Endothelial cell of umbilical vein (primary cell): ENCODE results near the gene LTO1. TPM values are rescaled to one million over a fixed set of nuclear protein-coding genes. Genes with fewer than 3 reads are reported as not detected.

ENCODE experiments used
- BruUV-seq: library from RNA; stranded (reverse); fragments of 400-500 nt; replicated peaks from 2 replicates; lab custom pipeline; 2021; lab: Mats Ljungman, UMichigan
- CTCF ChIA-PET: fragments of 300-600, 350-600 bp; sonication (Branson Sonifier 250); formaldehyde crosslinking; loops from one replicate; lab custom pipeline; 2021; ENCODE audit warnings: antibody characterized with exemption, inconsistent platforms; lab: Charles Lee
- POLR2A ChIA-PET: fragments of 300-600, 350-600 bp; sonication (Branson Sonifier 250); formaldehyde crosslinking; loops from one replicate; lab custom pipeline; 2021; ENCODE audit warnings: antibody characterized with exemption, inconsistent platforms; lab: Charles Lee
- DNase-seq: peaks from one replicate; pipeline ENCODE4 v3.0.0-alpha.2; 2011; ENCODE audit warnings: low read depth, low spot score
- FAIRE-seq: peaks from 2 replicates; lab custom pipeline; 2011; peaks lifted over from hg19 to GRCh38; lab: Jason Lieb, UNC
- H2AFZ ChIP-seq: 2 replicates; pipeline ENCODE4 v1.6.0; 2012; ENCODE audit warnings: low read depth, low read length, control low read depth, inconsistent platforms
- H3K27ac ChIP-seq: 2 replicates; pipeline ENCODE4 v1.5.1; 2011; ENCODE audit warnings: low read depth, mild to moderate bottlenecking, control low read depth, low read length, moderate library complexity; ENCODE audit not compliant: insufficient read depth
- H3K27me3 ChIP-seq, 2 experiments: 2 replicates each; pipeline versions ENCODE4 v1.6.0 to v1.6.1; 2011; ENCODE audit warnings: low read length in 2 of 2, mixed read lengths in 1 of 2; ENCODE audit not compliant: control insufficient read depth in 2 of 2, insufficient read depth in 2 of 2
- H3K36me3 ChIP-seq, 2 experiments: 2 replicates in 1 of 2; 3 replicates in 1 of 2; pipeline ENCODE4 v1.5.1; 2011; ENCODE audit warnings: low read length in 2 of 2, mild to moderate bottlenecking in 1 of 2, moderate library complexity in 1 of 2; ENCODE audit not compliant: control insufficient read depth in 2 of 2, insufficient read depth in 2 of 2; ENCODE audit errors: extremely low read depth in 1 of 2
- H3K4me1 ChIP-seq: 3 replicates; pipeline ENCODE4 v1.5.1; 2011; ENCODE audit warnings: mild to moderate bottlenecking, low read length; ENCODE audit not compliant: control insufficient read depth, insufficient read depth; ENCODE audit errors: extremely low read depth
- H3K4me2 ChIP-seq: 2 replicates; pipeline ENCODE4 v1.6.1; 2011; ENCODE audit warnings: low read length, control low read depth, mixed read lengths; ENCODE audit not compliant: insufficient read depth
- H3K4me3 ChIP-seq, 3 experiments: fragments of 200-600 bp in 1 of 3; sonication (generic), shearing (Covaris generic) in 1 of 3; replicated peaks in 1 of 3; 2 replicates each; pipeline ENCODE4 v1.5.1; 2011 to 2016; ENCODE audit warnings: control low read depth in 3 of 3, low read length in 3 of 3, mild to moderate bottlenecking in 2 of 3, inconsistent platforms in 1 of 3, low read depth in 1 of 3, moderate library complexity in 1 of 3; ENCODE audit not compliant: insufficient read depth in 1 of 3
- H3K79me2 ChIP-seq: 2 replicates; pipeline ENCODE4 v1.6.0; 2012; ENCODE audit warnings: low read length, inconsistent platforms; ENCODE audit not compliant: control insufficient read depth, insufficient read depth
- H3K9ac ChIP-seq: replicated peaks from 2 replicates; pipeline ENCODE3; 2011; ENCODE audit warnings: low read length, control low read depth; ENCODE audit not compliant: insufficient read depth; ENCODE audit errors: extremely low read depth
- H3K9me1 ChIP-seq: replicated peaks from 3 replicates; pipeline ENCODE4 v1.6.0; 2011; ENCODE audit warnings: mild to moderate bottlenecking, low read length; ENCODE audit not compliant: control insufficient read depth, insufficient read depth; ENCODE audit errors: extremely low read depth
- H3K9me3 ChIP-seq: replicated peaks from 2 replicates; pipeline ENCODE4 v1.5.1; 2012; ENCODE audit warnings: low read length, inconsistent platforms; ENCODE audit not compliant: control insufficient read depth, insufficient read depth
- H4K20me1 ChIP-seq: replicated peaks from 2 replicates; pipeline ENCODE3; 2011; ENCODE audit warnings: mild to moderate bottlenecking, low read length; ENCODE audit not compliant: control insufficient read depth, insufficient read depth; ENCODE audit errors: extremely low read depth
- CTCF ChIP-seq, 2 donors: IDR thresholded peaks; 1 replicate in 1 of 2; 2 replicates in 1 of 2; pipeline ENCODE4 v1.5.1; 2011; ENCODE audit warnings: low read length in 2 of 2, mild to moderate bottlenecking in 2 of 2, moderate library complexity in 2 of 2, control low read depth in 1 of 2, inconsistent platforms in 1 of 2, low read depth in 1 of 2; ENCODE audit not compliant: insufficient read depth in 1 of 2; ENCODE audit errors: extremely low read depth in 1 of 2
- EZH2 ChIP-seq: IDR thresholded peaks from 2 replicates; pipeline ENCODE4 v1.6.1; 2012; ENCODE audit warnings: borderline replicate concordance, low read depth, mild to moderate bottlenecking, moderate library complexity, low read length, inconsistent platforms; ENCODE audit not compliant: severe bottlenecking
- FOS ChIP-seq: IDR thresholded peaks from 2 replicates; pipeline ENCODE4 v1.6.1; 2011; ENCODE audit warnings: mild to moderate bottlenecking, low read length, moderate library complexity, borderline replicate concordance; ENCODE audit not compliant: insufficient read depth
- GATA2 ChIP-seq: IDR thresholded peaks from 2 replicates; pipeline ENCODE4 v1.7.0; 2011; ENCODE audit warnings: low read depth, mild to moderate bottlenecking, moderate library complexity, mixed read lengths, low read length; ENCODE audit not compliant: insufficient read length, insufficient read depth
- JUN ChIP-seq: IDR thresholded peaks from 2 replicates; pipeline ENCODE4 v1.6.1; 2011; ENCODE audit warnings: borderline replicate concordance, low read depth; ENCODE audit not compliant: insufficient read length, insufficient read depth
- MAX ChIP-seq: IDR thresholded peaks from 2 replicates; pipeline ENCODE4 v1.6.1; 2011; ENCODE audit not compliant: insufficient read depth, insufficient read length
- MYC ChIP-seq: IDR thresholded peaks from one replicate; pipeline ENCODE4 v1.6.1; 2011; ENCODE audit warnings: mild to moderate bottlenecking, low read depth, low read length
- POLR2A ChIP-seq: IDR thresholded peaks from 2 replicates; pipeline ENCODE4 v1.6.1; 2012; ENCODE audit warnings: low read depth, mild to moderate bottlenecking, control low read depth, low read length
- POLR2AphosphoS5 ChIP-seq: IDR thresholded peaks from 2 replicates; pipeline ENCODE4 v1.6.1; 2012; ENCODE audit warnings: low read depth, mild to moderate bottlenecking, control low read depth, low read length, moderate library complexity; ENCODE audit not compliant: insufficient read depth
- dilution Hi-C: fragments of 300-500 bp; cut with MboI; formaldehyde crosslinking; loops from one replicate; pipeline ENCODE4 v1.15.0; 2019; ENCODE audit warnings: low sequenced_read_pairs; ENCODE audit not compliant: extremely low pct_ligation_motif_present
- intact Hi-C: fragments of 100-400 bp; cut with micrococcal nuclease; formaldehyde crosslinking; loops from one replicate; pipeline ENCODE4 v1.10.0; 2022
- polyA plus RNA-seq, 4 experiments: library from polyadenylated mRNA; depleted of rRNA in 3 of 4; stranded (reverse) in 3 of 4; unstranded in 1 of 4; fragments of >200 nt; gene quantifications; 2 replicates each; pipeline versions ENCODE4 v1.2.1 to v1.2.3, GENCODE V29; 2011 to 2012; ENCODE audit warnings: missing spikeins in 1 of 4
- total RNA-seq: library from RNA; stranded (reverse); gene quantifications from 2 replicates; pipeline ENCODE4 v1.2.3, GENCODE V29; 2021

LTO1 gene
- total and polyA plus RNA-seq, 2 donors (not counting 3 experiments of a cell fraction or from before 2014, with no cell fraction given): 26.8 to 30.9 TPM

GRCh38 chr11:69665669-69666068 lies 9.5 kb downstream of the LTO1 start:
- Histone ChIP-seq H3K9me3 (no peaks in the 10 kb centered on the region), H3K9me1 (no peaks in the 10 kb centered on the region), H3K36me3 (peaks cover 4 to 22% of the 10 kb centered on the region in 2 experiments), H3K4me2 (no peak overlapping the region), H3K27ac (no peak overlapping the region), H3K9ac (no peak overlapping the region), H3K4me1 (no peaks in the 10 kb centered on the region), H4K20me1 (no peaks in the 10 kb centered on the region), H3K4me3 (no peak overlapping the region), H3K79me2 (peaks cover 2% of the 10 kb centered on the region), H2AFZ (no peak overlapping the region), H3K27me3 (no peaks in the 10 kb centered on the region)
- dilution Hi-C loops: loop anchor here (25.0 kb wide), 1 partner anchor 553 kb away; no protein-coding TSS in a partner anchor
- BruUV-seq: no TSS peak
- intact Hi-C loops: no loop called here
- no peak for TF ChIP-seq POLR2AphosphoS5
- TF ChIP-seq FOS: no peak
- TF ChIP-seq MYC: no peak
- TF ChIP-seq JUN: no peak
- TF ChIP-seq EZH2: no peak
- no peak for TF ChIP-seq MAX
- no peak for TF ChIP-seq POLR2A
- no peak for TF ChIP-seq CTCF (IDR thresholded peaks at IDR 0.05; ENCODE audit: extremely low read depth in 1 of 2, insufficient read depth in 1 of 2, low read depth in 1 of 2, low read length in 2 of 2)
- no peak for TF ChIP-seq GATA2
- ChIA-PET CTCF (interaction anchor here (1.7 kb wide), 1 partner anchor 564 kb away, joined by 7 read pairs; no protein-coding TSS in a partner anchor), POLR2A (no interaction called here)
- DNase-seq: no peak
- FAIRE-seq: no peak
